ENCODE measurements around the gene CPNE2. TPM values are rescaled to one million over a fixed set of nuclear protein-coding genes. Genes with fewer than 3 reads are reported as not detected.

CPNE2 gene
- total and polyA plus RNA-seq, 10 of the 15 experiments (the other 5 are each of a cell fraction or from before 2014, with no cell fraction given) = 3.1 to 22.1 (median 9.9) TPM

DNA sequence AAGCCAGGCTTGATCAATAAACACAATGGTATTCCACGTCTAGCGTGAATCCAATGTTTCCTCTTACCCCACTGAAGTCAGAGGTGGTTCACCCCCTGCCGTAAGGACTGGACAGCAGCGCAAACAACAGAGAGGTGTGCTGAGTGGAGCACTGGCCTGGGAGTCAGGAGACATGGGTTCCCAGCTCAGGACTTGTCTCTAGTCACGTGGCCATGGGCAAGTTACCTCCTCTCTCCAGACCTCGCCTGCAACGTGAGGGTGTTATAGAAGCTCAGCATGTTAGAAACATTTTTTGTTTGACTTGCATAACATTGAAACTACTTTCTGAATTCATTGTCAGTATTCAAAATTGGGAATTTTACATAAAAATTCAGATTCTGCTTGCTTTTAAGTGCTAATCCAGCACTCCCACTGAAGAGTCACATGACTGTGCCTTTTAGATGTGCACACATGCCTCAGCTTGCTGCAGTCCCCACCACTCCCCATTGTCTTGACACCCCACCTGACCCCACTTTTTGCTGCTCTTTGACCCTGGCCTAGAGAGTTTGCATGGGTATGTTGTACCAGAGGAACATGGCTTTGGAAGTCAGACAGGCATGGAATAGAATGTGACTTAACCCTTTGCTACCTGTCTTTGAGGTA is 8.8 kb upstream of the CPNE2 start:
- H3K79me2 ChIP-seq (ENCODE audit: control insufficient read depth, insufficient read depth, low read length) = no peaks in the 10 kb centered on the region
- H3K4me2 ChIP-seq (ENCODE audit: control insufficient read depth, insufficient read depth) = no peak overlapping the region
- no TSS peak for BruUV-seq (replicated peaks)
- H3K4me1 ChIP-seq (ENCODE audit: control insufficient read depth, insufficient read depth, low read length) = no peaks in the 10 kb centered on the region
- no peak for FAIRE-seq
- H3K9me3 ChIP-seq (replicated peaks; ENCODE audit: control insufficient read depth, insufficient read depth, low read length) = no peaks in the 10 kb centered on the region
- no peak overlapping the region for H3K4me3 ChIP-seq
- TF ChIP-seq, protein P1, sequence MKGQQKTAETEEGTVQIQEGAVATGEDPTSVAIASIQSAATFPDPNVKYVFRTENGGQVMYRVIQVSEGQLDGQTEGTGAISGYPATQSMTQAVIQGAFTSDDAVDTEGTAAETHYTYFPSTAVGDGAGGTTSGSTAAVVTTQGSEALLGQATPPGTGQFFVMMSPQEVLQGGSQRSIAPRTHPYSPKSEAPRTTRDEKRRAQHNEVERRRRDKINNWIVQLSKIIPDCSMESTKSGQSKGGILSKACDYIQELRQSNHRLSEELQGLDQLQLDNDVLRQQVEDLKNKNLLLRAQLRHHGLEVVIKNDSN (IDR thresholded peaks at IDR 0.05; ENCODE audit: borderline replicate concordance, extremely low read length, insufficient read depth, low read depth, low read length) = no peak
- TF ChIP-seq NR2F1 (conservative IDR thresholded peaks at IDR 0.05) (no peak), YY1 (IDR thresholded peaks at IDR 0.05; ENCODE audit: low read depth, low read length) (no peak), FOXK2 (IDR thresholded peaks at IDR 0.05) (no peak), SP1 (IDR thresholded peaks at IDR 0.05; ENCODE audit: low read depth, low read length) (no peak), ZNF622 (IDR thresholded peaks at IDR 0.05) (no peak), CREM (IDR thresholded peaks at IDR 0.05; ENCODE audit: low read depth) (no peak), EGR1 (IDR thresholded peaks at IDR 0.05; ENCODE audit: borderline replicate concordance in 1 of 2, low read depth in 2 of 2, low read length in 2 of 2) (no peak), FOS (IDR thresholded peaks at IDR 0.05; ENCODE audit: borderline replicate concordance, extremely low read depth, insufficient read length) (no peak), HCFC1 (IDR thresholded peaks at IDR 0.05; ENCODE audit: low read length) (no peak), E2F8 (IDR thresholded peaks at IDR 0.05; ENCODE audit: low read depth, partially characterized antibody) (no peak), ZNF24 (IDR thresholded peaks at IDR 0.05) (no peak), POLR2AphosphoS5 (IDR thresholded peaks at IDR 0.05; ENCODE audit: low read length) (no peak; the same call in 1 of the 2 replicates), PML (IDR thresholded peaks at IDR 0.05; ENCODE audit: low read length) (no peak), BCL3 (IDR thresholded peaks at IDR 0.05; ENCODE audit: borderline replicate concordance, insufficient read depth, low read depth, low read length, poor library complexity, severe bottlenecking) (no peak)
- TF ChIP-seq, protein P2, sequence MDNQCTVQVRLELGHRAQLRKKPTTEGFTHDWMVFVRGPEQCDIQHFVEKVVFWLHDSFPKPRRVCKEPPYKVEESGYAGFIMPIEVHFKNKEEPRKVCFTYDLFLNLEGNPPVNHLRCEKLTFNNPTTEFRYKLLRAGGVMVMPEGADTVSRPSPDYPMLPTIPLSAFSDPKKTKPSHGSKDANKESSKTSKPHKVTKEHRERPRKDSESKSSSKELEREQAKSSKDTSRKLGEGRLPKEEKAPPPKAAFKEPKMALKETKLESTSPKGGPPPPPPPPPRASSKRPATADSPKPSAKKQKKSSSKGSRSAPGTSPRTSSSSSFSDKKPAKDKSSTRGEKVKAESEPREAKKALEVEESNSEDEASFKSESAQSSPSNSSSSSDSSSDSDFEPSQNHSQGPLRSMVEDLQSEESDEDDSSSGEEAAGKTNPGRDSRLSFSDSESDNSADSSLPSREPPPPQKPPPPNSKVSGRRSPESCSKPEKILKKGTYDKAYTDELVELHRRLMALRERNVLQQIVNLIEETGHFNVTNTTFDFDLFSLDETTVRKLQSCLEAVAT (IDR thresholded peaks at IDR 0.05) = no peak
- H3K27ac ChIP-seq (ENCODE audit: control insufficient read depth, insufficient read depth) = no peak overlapping the region
- ChIA-PET SMC1A (ENCODE audit: uncharacterized antibody, unreplicated experiment) (interaction anchor here (0.7 to 2.2 kb wide), 10 partner anchors 12 to 333 kb away, joined by 3 to 8 read pairs (median 4); no protein-coding TSS in a partner anchor), RAD21 (ENCODE audit: unreplicated experiment) (interaction anchor here (0.6 to 1.6 kb wide), 7 partner anchors 9 to 436 kb away, joined by 3 to 7 read pairs (median 3); partner anchors contain the start of gene CPNE2), CTCF (interaction anchor here (0.6 to 6.0 kb wide), 42 partner anchors 9 to 437 kb away, joined by 3 to 40 read pairs (median 4); partner anchors contain the start of genes CPNE2, PSME3IP1 and RSPRY1), POLR2A (interaction anchor here (0.7 to 1.6 kb wide), 3 partner anchors 14 to 209 kb away, joined by 3 to 4 read pairs (median 3); no protein-coding TSS in a partner anchor)
- peaks cover 0 to 3% of the 10 kb centered on the region in 2 experiments; a peak in 3 of 4 replicates for H3K36me3 ChIP-seq (ENCODE audit: control insufficient read depth in 2 of 2, insufficient read depth in 2 of 2, low read length in 1 of 2)
- intact Hi-C loops (cut with micrococcal nuclease; ENCODE audit: unreplicated experiment) (loop anchor here (1.0 to 2.0 kb wide), 3 partner anchors 85 to 217 kb away; no protein-coding TSS in a partner anchor), in situ Hi-C loops (cut with MboI) (no loop called here)
- H2AFZ ChIP-seq (ENCODE audit: control insufficient read depth, low read depth, low read length) = no peak overlapping the region
- H4K20me1 ChIP-seq (ENCODE audit: control insufficient read depth, insufficient read depth) = no peaks in the 10 kb centered on the region
- WGBS (ENCODE audit: insufficient coverage, insufficient replicate concordance, low lambda C conversion rate, missing lambda C conversion rate) = 81% methylated on average over 7 of the region's 7 CpGs
- H3K9ac ChIP-seq (ENCODE audit: control insufficient read depth, insufficient read depth, low read length) = no peak overlapping the region
- no peaks in the 10 kb centered on the region for H3K27me3 ChIP-seq (replicated peaks in 1 of 2; ENCODE audit: control insufficient read depth in 2 of 2, insufficient read depth in 2 of 2, low read length in 1 of 2)
- ATAC-seq = peak; percentile 11
- no peak for DNase-seq (ENCODE audit: low read depth, low spot score)
